Measurements from ENCODE around the gene SMIM5. TPM values are rescaled to one million over a fixed set of nuclear protein-coding genes. Genes with fewer than 3 reads are reported as not detected.

The SMIM5 gene
- total RNA-seq, 4 donors from 2014 or later: 17.3 to 41.1 (median 25.0) TPM

- Histone ChIP-seq H3K4me3 (no peak overlapping the region), H3K9me3 (no peaks in the 10 kb centered on the region), H3K27ac (peak overlapping the region; percentile 75 to 98 (median 94)), H3K4me1 (peaks cover 3 to 100% (median 95%) of the 10 kb centered on the region in 4 donors), H3K36me3 (no peaks in the 10 kb centered on the region), H3K27me3 (no peaks in the 10 kb centered on the region)
- TF ChIP-seq, protein P1, sequence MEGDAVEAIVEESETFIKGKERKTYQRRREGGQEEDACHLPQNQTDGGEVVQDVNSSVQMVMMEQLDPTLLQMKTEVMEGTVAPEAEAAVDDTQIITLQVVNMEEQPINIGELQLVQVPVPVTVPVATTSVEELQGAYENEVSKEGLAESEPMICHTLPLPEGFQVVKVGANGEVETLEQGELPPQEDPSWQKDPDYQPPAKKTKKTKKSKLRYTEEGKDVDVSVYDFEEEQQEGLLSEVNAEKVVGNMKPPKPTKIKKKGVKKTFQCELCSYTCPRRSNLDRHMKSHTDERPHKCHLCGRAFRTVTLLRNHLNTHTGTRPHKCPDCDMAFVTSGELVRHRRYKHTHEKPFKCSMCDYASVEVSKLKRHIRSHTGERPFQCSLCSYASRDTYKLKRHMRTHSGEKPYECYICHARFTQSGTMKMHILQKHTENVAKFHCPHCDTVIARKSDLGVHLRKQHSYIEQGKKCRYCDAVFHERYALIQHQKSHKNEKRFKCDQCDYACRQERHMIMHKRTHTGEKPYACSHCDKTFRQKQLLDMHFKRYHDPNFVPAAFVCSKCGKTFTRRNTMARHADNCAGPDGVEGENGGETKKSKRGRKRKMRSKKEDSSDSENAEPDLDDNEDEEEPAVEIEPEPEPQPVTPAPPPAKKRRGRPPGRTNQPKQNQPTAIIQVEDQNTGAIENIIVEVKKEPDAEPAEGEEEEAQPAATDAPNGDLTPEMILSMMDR (IDR thresholded peaks at IDR 0.05): no peak
- no peak for TF ChIP-seq POLR2A (IDR thresholded peaks at IDR 0.05)
- no peak for TF ChIP-seq EP300 (IDR thresholded peaks at IDR 0.05)
- DNase-seq (ENCODE audit: low spot score in 2 of 2): no peak
- WGBS, 2 donors: 73 to 78% methylated on average over 6 of the region's 6 CpGs
These were observed 56.2 kb downstream of the SMIM5 start for GRCh38 chr17:75689441-75689873.

Other genes with a start within 250 kb of the SMIM5 start
- 100 to 1,000 TPM in 3 of 4 donors, 10 to 100 TPM in 1; 77.6 to 139 (median 133) TPM for gene GRB2, start 227.8 kb upstream of the SMIM5 start, total RNA-seq
- gene TMEM94, start 176.8 kb upstream of the SMIM5 start, total RNA-seq: 10 to 100 TPM; 84.3 to 95.1 (median 89.9) TPM
- 10 to 100 TPM; 36.0 to 59.0 (median 51.3) TPM for gene CASKIN2, start 117.9 kb upstream of the SMIM5 start, total RNA-seq
- 10 to 100 TPM; 43.3 to 84.6 (median 53.0) TPM for gene TSEN54, start 116.9 kb upstream of the SMIM5 start, total RNA-seq
- 10 to 100 TPM in 1 of 4 donors, 1 to 10 TPM in 3; 8.4 to 18.4 (median 8.8) TPM for gene LLGL2, start 107.7 kb upstream of the SMIM5 start, total RNA-seq
- gene MYO15B, start 45.6 kb upstream of the SMIM5 start, total RNA-seq: 100 to 1,000 TPM; 150 to 327 (median 278) TPM
- gene RECQL5, start 33.7 kb downstream of the SMIM5 start, total RNA-seq: 10 to 100 TPM; 23.2 to 51.9 (median 34.7) TPM
- 100 to 1,000 TPM in 2 of 4 donors, 10 to 100 TPM in 2; 63.9 to 119 (median 95.3) TPM for gene SAP30BP, start 33.9 kb downstream of the SMIM5 start, total RNA-seq
- gene ITGB4, start 88.0 kb downstream of the SMIM5 start, total RNA-seq: 100 to 1,000 TPM; 211 to 335 (median 233) TPM
- 10 to 100 TPM; 54.5 to 57.5 (median 55.6) TPM for gene GALK1, start 131.8 kb downstream of the SMIM5 start, total RNA-seq
- gene UNK, start 151.4 kb downstream of the SMIM5 start, total RNA-seq: 10 to 100 TPM; 30.2 to 53.4 (median 36.2) TPM
- gene UNC13D, start 211.0 kb downstream of the SMIM5 start, total RNA-seq: 10 to 100 TPM; 10.5 to 53.1 (median 22.6) TPM
- gene WBP2, start 221.9 kb downstream of the SMIM5 start, total RNA-seq: 10 to 100 TPM; 63.5 to 79.7 (median 71.0) TPM
- 10 to 100 TPM; 47.4 to 79.0 (median 57.0) TPM for gene TRIM47, start 245.1 kb downstream of the SMIM5 start, total RNA-seq